ENCODE measurements around the gene MOGAT2.

DNA sequence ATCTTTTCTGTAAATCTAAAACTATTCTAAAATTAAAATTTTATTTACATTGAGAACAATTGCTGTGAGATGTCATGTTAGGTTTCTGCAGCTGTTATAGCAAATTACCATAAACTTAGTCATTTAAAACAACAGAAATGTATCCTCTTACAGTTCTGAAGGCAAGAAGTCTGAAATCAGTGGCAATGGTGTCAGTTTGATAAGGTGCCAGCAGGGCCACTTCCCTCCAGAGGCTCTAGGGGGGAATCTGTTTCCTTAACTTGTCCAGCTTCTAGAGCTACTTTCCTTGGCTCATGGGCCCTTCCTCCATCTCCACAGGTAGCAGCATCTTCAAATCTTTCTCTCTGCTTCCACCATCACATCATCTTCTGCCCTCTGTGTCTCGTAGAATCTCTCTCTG is 23.0 kb downstream of the MOGAT2 start:
- TF ChIP-seq, protein P1, sequence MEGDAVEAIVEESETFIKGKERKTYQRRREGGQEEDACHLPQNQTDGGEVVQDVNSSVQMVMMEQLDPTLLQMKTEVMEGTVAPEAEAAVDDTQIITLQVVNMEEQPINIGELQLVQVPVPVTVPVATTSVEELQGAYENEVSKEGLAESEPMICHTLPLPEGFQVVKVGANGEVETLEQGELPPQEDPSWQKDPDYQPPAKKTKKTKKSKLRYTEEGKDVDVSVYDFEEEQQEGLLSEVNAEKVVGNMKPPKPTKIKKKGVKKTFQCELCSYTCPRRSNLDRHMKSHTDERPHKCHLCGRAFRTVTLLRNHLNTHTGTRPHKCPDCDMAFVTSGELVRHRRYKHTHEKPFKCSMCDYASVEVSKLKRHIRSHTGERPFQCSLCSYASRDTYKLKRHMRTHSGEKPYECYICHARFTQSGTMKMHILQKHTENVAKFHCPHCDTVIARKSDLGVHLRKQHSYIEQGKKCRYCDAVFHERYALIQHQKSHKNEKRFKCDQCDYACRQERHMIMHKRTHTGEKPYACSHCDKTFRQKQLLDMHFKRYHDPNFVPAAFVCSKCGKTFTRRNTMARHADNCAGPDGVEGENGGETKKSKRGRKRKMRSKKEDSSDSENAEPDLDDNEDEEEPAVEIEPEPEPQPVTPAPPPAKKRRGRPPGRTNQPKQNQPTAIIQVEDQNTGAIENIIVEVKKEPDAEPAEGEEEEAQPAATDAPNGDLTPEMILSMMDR (IDR thresholded peaks at IDR 0.05; ENCODE audit: low read length) = no peak
- no peak for TF ChIP-seq EZH2 (IDR thresholded peaks at IDR 0.05; ENCODE audit: borderline replicate concordance, low read length)
